ENCODE data around the gene ATP11A. TPM values are rescaled to one million over a fixed set of nuclear protein-coding genes. Genes with fewer than 3 reads are reported as not detected.
"Not testable (repeated sequence)": the region's sequence is repeated elsewhere in the genome, so short reads cannot be mapped to it uniquely, and the experiment has no call there.

Gene ATP11A
- polyA plus RNA-seq, 3 donors: 38.4 to 87.7 (median 43.9) TPM

DNA sequence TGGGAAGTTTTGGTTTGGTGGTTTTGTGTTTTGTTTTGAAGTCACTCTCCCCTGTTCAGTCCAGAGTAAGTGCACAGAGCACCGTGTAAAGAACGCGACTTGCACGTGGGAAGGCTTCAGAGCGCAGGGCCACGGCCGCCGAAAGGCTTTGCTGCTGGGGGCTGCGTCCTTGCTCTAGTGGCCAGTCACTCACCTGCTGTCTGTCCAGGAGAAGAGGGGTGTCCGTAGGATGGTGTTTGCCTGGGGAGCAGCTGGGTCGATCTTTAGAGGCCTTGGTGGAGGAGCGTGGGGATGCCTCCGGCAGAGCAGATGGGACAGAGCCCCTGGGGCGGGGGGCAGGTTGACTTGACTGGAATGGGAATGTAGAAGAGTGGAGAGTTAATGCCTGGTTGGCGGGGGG is 162.6 kb downstream of the ATP11A start:
- no peak for DNase-seq (ENCODE audit: extremely low read depth in 1 of 11, low read depth in 9 of 11, low spot score in 4 of 11)

DNA sequence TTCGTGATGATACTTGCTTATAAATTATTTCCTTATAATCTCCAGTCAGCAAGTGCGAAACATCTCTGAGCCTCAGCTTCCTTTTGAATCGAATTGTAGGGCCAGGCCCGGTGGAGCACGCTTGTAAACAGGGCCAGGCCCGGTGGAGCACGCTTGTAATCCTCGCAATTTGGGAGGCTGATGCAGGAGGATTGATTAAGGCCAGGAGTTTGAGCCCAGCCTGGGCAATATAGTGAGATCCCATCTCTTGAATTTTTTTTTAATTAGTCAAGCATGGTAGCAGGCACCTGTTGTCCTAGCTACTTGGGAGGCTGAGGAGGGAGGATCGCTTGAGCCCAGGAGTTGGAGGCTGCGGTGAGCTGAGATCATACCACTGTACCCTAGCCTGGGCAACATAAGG is 163.0 kb downstream of the ATP11A start:
- DNase-seq (ENCODE audit: extremely low read depth in 1 of 11, low read depth in 9 of 11, low spot score in 4 of 11): no peak

DNA sequence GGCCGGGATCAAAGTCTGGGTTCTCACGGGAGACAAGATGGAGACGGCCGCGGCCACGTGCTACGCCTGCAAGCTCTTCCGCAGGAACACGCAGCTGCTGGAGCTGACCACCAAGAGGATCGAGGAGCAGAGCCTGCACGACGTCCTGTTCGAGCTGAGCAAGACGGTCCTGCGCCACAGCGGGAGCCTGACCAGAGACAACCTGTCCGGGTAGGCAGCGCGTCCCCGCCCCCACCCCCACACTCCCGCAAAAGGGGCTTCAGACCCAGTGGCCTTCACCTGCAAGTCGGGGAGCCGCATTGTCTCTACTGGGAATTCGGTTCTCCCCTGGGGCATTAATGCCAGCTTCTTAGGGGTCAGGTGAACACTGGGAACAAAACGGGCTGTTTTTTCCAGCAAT is 164.5 kb downstream of the ATP11A start:
- no peak for DNase-seq (ENCODE audit: extremely low read depth in 1 of 11, low read depth in 9 of 11, low spot score in 4 of 11)

DNA sequence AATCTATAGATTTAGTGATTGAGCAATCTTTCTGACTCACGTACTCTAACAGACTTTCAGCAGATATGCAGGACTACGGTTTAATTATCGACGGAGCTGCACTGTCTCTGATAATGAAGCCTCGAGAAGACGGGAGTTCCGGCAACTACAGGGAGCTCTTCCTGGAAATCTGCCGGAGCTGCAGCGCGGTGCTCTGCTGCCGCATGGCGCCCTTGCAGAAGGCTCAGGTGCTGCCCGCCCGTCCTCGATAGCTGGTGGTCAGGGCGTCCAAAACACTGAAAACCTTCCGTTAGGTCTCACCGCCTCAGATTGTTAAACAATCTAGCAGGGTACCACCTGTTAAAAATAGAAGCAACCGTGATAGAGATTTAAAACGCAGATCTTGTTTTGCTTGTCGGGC is 166.0 kb downstream of the ATP11A start:
- no peak for DNase-seq (ENCODE audit: extremely low read depth in 1 of 11, low read depth in 9 of 11, low spot score in 4 of 11)

DNA sequence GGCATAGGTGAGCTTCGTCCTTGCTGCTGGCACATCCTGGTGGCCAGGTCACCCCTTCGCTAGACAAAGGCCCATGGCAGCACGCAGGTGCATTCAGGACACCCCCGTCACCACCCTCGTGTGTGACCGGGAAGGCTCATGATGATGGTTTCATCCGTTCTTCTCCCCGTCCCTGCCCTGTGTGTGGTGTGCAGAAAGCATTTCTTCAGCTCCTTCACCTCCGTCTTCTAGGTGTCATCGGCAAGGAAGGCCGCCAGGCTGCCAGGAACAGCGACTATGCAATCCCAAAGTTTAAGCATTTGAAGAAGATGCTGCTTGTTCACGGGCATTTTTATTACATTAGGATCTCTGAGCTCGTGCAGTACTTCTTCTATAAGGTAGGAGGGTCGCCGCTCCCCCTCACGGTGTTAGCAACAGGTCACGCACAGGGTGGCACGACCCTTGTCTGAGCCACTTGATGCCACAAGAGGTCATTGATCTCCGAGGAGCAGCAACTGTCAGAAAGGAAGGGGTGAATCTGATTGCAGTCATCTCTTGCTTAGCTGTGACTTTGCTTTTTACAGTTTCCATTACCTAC is 168.2 kb downstream of the ATP11A start:
- no peak for DNase-seq (ENCODE audit: extremely low read depth in 1 of 11, low read depth in 9 of 11, low spot score in 4 of 11)

DNA sequence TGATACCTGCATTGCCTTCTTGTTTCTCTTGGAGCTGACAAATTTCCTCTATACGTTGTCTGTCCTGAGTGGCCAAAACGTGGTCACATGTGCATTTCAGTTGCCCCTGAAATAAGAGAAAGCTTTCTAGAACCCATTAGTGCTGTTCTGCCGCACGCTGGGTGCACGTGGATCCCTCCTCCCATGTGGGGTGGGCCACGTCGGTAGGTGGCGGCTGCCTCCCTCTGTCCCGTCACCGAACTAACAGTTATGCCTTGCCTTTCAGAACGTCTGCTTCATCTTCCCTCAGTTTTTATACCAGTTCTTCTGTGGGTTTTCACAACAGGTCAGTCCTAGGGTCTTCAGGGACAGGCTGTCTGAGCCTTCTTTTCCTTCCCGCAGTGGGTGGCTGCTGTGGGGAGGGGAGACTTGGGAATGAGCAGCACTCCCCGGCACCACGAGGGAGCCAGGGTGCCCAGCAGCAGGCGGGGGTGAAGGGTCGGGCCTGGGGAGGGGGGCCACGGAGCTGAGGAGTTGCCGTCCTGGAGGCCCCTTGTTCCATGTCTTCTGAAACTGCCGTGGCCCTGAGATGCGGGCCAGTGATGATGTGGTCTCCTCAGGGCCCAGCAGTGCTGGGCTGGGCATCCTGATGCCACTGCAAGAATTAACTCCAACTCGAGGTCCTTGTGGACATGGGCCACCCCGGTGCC is 169.4 kb downstream of the ATP11A start:
- no peak for DNase-seq (ENCODE audit: extremely low read depth in 1 of 11, low read depth in 9 of 11, low spot score in 4 of 11)

DNA sequence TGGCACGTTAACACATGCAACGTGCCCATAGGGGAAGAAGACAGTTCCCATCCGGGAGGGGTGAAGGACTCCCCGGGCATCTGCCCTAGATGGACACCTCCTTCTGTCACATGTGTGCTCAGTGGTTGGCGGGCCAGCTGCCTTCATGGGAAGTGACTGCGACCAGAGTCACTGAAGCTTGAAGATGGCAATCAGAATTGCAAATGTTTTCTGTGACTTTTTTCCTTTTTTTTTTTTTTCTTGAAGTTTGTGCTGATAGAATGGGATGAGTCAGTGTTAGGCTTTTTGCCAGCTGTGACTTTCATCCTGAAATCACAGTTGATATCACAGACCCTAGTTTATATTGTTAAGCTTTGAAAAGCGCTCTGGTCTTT is 170.0 kb downstream of the ATP11A start:
- DNase-seq (ENCODE audit: extremely low read depth in 1 of 11, low read depth in 9 of 11, low spot score in 4 of 11): no peak

DNA sequence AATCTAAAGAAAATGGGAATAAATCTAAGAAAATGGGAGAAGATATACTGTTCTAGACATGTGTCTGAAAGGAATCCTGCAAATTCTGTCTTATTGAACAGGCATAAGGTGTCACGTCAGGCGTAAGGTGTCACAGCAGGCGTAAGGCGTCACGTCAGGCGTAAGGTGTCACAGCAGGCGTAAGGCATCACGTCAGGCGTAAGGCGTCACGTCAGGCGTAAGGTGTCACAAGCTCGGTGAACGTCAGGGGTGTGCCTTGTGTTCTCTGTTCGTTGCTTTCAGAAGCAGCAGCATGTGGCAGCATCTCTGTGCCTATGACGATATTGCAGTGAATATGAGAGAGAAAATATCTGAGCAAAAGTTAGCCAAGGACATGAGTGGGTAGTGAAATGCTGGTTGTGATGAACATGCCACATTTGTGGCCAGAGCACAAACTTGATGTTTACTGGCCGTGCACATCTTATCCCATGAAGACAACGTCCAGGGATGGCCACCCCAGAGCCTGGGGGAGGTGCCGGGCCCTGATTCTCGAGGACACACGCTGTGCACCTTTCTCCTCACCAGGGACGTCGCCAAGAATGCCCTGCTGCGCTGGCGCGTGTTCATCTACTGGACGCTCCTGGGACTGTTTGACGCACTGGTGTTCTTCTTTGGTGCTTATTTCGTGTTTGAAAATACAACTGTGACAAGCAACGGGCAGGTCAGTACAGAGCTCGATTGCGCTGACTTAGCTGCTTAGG is 172.2 kb downstream of the ATP11A start:
- no peak for DNase-seq (ENCODE audit: extremely low read depth in 1 of 11, low read depth in 9 of 11, low spot score in 4 of 11)

DNA sequence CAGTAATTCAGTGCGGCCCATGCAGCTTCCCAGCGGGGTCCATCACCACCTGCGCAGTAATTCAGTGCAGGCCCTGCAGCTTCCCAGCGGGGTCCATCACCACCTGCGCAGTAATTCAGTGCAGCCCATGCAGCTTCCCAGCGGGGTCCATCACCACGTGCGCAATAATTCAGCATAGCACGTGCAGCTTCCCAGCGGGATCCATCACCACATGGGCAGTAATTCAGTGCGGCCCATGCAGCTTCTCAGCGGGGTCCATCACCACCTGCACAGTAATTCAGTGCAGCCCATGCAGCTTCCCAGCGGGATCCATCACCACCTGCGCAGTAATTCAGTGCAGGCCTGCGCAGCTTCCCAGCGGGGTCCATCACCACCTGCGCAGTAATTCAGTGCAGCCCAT is 173.5 kb downstream of the ATP11A start:
- not testable (repeated sequence) for DNase-seq (ENCODE audit: extremely low read depth in 1 of 11, low read depth in 9 of 11, low spot score in 4 of 11)

DNA sequence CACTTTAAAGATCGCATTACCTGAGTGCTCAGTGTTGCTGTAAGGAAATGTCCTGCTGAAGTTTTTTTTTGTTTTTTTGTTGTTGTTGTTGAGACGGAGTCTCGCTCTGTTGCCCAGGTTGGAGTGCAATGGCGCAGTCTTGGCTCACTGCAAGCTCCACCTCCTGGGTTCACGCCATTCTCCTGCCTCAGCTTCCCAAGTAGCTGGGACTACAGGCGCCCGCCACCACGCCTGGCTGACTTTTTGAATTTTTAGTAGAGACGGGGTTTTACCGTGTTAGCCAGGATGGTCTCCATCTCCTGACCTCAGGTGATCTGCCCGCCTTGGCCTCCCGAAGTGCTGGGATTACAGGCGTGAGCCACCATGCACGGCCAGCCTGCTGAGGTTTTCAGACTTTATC is 175.6 kb downstream of the ATP11A start:
- DNase-seq (ENCODE audit: extremely low read depth in 1 of 11, low read depth in 9 of 11, low spot score in 4 of 11): not testable (repeated sequence)

DNA sequence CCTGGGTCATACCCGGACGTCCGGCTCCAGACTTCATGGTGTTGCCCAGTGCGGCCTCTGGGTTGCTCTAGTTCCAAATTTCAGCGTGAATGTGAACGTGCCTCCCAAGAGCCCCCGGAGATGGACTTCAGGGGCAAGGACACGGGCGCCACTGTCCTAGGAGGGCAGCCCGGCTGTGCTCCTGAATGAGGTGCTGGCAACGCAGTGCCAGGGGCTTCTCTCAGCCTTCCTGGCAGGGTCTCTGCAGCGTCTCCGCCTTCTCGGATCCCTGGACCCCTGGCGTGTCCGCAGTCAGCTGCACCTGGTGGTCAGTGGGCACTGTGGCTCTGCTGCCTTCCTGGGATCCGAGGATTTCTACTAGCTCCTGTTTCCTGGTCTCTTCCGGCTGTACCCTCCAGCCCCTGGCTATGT is 177.5 kb downstream of the ATP11A start:
- no peak for DNase-seq (ENCODE audit: extremely low read depth in 1 of 11, low read depth in 9 of 11, low spot score in 4 of 11)

DNA sequence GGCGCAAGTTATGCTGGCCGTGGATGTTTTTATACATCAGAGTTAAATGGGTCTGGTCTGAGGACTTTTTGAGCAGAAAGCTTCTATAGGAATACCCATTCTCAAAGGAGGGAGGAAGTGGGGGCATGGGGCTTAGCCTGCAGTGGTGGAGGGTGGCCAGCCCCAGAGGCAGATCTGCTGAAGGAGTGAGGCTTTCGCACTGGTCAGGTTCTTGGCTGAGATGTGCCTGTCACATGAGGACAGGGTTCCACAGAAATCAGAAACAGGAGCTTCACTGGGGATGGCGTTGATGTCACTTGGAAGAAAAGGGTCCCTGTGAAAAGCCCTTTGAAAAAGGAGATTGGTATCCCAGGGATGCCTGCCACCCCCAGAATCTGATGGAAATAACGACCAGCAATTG is 178.5 kb downstream of the ATP11A start:
- no peak for DNase-seq (ENCODE audit: extremely low read depth in 1 of 11, low read depth in 9 of 11, low spot score in 4 of 11)

DNA sequence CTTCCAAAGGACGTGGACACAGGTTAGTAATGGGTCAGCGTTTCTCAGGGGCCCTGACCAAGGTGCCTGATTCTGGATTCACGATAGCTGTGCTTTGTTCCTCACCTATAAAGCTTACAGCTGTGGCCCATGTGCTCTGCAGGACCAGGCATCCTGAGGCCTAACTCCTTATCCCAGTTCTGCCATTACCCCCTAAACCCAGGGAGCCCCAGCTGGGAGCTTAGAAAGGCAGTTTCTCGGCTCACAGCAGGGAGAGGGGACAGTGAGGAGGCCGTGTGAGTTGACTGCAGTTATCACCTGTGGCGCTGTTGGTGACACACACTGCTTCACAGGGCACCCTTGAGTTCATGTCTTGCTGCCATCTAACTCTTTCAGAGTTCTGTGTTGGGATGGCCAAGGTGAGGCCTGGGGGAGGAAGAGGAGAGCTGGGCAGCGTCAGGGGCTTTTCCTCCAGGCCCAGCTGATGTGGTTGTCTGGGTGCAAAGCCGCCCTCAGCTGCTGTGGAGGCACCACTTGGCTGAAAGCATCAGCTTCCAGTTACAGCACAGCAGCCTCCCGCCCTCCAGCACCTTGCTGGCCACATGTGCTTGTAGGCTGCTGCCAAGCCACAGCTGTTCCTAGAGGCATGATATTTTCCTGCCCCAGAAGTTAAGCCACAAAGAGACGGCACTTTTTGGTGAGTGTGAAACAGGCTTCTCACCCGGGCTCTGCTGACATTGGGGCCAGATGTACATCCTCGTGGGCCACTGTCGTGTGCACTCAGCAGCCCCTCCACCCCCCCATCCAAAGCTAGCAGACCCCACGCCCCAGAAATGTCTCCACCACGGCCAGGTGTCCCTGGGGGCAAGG is 179.6 kb downstream of the ATP11A start:
- no peak for DNase-seq (ENCODE audit: extremely low read depth in 1 of 11, low read depth in 9 of 11, low spot score in 4 of 11)

DNA sequence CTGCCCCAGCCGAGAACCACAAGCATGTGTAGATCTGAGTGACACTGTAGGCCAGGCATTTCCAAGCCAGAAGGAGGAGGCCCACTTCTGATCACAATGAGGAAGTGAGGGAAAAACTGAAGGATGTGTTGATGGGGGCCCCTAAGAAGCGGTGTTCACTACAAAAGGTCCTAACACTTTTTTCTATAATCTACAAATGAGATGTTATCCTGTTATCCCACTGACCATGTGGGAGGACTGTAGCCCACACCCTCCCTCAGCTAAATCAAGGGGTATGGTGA is 180.2 kb downstream of the ATP11A start:
- no peak for DNase-seq (ENCODE audit: extremely low read depth in 1 of 11, low read depth in 9 of 11, low spot score in 4 of 11)

DNA sequence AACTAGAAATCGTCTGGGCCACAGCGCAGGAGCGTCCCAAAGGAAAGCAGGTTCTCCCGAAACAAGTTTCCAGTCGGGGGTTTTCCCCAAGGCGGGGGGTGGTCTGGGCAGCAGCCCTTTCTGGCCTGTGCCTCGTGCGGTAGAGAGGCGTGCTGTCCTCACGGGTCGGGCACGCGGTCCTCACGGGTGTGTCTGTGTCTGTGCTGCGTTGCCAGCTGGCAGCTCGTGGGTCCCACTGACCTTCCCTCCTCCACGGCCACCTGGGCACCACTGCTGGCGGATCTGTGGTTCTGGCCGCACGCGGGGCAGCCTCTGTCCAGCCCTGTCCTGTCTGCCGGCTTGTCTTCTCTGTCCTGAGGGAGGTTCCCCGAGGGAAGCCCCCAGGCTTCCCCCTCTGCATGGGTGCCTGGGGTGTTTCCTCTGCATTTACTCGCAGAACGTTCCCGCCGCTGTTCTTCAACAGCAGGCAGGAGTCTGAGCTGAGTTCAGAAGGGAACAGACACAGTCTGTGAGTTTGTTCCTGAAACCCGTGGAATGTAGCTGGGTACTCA is 181.0 kb downstream of the ATP11A start:
- no peak for DNase-seq (ENCODE audit: extremely low read depth in 1 of 11, low read depth in 9 of 11, low spot score in 4 of 11)

DNA sequence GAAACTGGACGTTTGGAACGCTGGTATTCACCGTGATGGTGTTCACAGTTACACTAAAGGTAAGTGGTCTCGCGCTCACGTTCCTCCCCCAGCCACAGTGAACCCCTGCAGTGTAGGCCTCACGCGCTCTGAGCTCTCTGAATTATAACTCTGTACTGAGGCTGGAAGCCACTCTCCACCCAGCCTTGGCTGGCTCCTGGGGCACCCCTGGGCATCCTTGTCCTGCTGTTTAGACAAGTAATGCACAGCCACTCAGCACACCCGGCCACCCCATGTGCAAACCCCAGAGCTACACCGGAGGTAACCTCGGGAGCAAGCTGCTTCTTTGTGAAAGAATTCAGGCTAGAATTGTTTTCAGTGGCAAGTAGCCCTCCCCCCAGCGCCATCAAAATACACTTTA is 181.9 kb downstream of the ATP11A start:
- no peak for DNase-seq (ENCODE audit: extremely low read depth in 1 of 11, low read depth in 9 of 11, low spot score in 4 of 11)

DNA sequence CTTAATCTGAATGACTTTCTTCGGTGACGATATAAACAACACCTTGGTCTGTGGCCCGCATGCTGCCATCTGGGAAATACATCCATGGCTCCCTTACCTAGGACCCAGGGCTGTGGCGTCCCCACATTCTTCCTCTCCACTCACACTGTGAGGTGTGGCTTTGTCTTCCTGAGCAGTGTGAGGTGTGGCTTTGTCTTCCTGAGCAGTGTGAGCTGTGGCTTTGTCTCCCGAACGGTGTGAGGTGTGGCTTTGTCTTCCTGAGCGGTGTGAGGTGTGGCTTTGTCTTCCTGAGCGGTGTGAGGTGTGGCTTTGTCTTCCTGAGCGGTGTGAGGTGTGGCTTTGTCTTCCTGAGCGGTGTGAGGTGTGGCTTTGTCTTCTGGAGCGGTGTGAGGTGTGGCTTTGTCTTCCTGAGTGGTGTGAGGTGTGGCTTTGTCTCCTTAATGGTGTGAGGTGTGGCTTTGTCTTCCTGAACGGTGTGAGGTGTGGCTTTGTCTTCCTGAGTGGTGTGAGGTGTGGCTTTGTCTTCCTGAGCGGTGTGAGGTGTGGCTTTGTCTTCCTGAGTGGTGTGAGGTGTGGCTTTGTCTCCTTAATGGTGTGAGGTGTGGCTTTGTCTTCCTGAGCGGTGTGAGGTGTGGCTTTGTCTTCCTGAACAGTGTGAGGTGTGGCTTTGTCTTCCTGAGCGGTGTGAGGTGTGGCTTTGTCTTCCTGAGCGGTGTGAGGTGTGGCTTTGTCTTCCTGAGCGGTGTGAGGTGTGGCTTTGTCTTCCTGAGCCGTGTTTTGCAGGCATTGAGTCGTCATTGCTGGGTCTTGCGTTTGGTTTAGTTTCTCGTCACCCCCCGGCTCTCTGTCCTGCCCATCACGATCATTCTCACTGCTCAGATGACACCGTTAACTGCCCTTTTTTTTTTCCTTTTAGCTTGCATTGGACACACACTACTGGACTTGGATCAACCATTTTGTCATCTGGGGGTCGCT is 183.1 kb downstream of the ATP11A start:
- not testable (repeated sequence) for DNase-seq (ENCODE audit: extremely low read depth in 1 of 11, low read depth in 9 of 11, low spot score in 4 of 11)

All from renal cortex interstitium (tissue), 11 donors.